ENCODE results near the gene SULF2. TPM values are rescaled to one million over a fixed set of nuclear protein-coding genes. Genes with fewer than 3 reads are reported as not detected.

The SULF2 gene
- total and polyA plus RNA-seq, 9 of the 15 experiments (the other 6 are each of a cell fraction or from before 2014, with no cell fraction given), result 0.33 TPM; not detected in 8

GRCh38 chr20:47659904-47660601, 125.2 kb downstream of the SULF2 start (continued):
- TF ChIP-seq SIN3B (IDR thresholded peaks at IDR 0.05; ENCODE audit: low read depth) (no peak), EP400 (IDR thresholded peaks at IDR 0.05) (no peak), DNMT1 (IDR thresholded peaks at IDR 0.05) (no peak), GTF2E2 (tag; IDR thresholded peaks at IDR 0.05) (no peak), NCOA1 (IDR thresholded peaks at IDR 0.05; ENCODE audit: low read depth) (no peak), ATF2 (CRISPR knock-in tag; IDR thresholded peaks at IDR 0.05) (no peak), CREM (IDR thresholded peaks at IDR 0.05; ENCODE audit: low read depth) (no peak), DACH1 (IDR thresholded peaks at IDR 0.05; ENCODE audit: partially characterized antibody) (no peak), BDP1 (IDR thresholded peaks at IDR 0.05; ENCODE audit: insufficient read depth, insufficient read length) (no peak), ZNF398 (CRISPR knock-in tag; IDR thresholded peaks at IDR 0.05) (no peak), TRIM24 (IDR thresholded peaks at IDR 0.05) (no peak), MED1 (CRISPR knock-in tag; IDR thresholded peaks at IDR 0.05; ENCODE audit: borderline replicate concordance) (no peak), ZNF707 (CRISPR knock-in tag; conservative IDR thresholded peaks at IDR 0.05) (no peak), NR4A1 (CRISPR knock-in tag; IDR thresholded peaks at IDR 0.05) (no peak), NR4A1 (tag; IDR thresholded peaks at IDR 0.05) (no peak), ZKSCAN3 (CRISPR knock-in tag; IDR thresholded peaks at IDR 0.05) (no peak), FUS (optimal IDR thresholded peaks at IDR 0.05; ENCODE audit: low read depth, low read length) (no peak), ARID1B (IDR thresholded peaks at IDR 0.05) (peak; percentile 31; the same call in 1 of the 2 replicates), TAL1 (IDR thresholded peaks at IDR 0.05) (peak; percentile 27; the same call in 1 of the 2 replicates), PHF8 (IDR thresholded peaks at IDR 0.05; ENCODE audit: borderline replicate concordance, low read length) (no peak), ZNF12 (CRISPR knock-in tag; IDR thresholded peaks at IDR 0.05) (no peak), ARHGAP35 (IDR thresholded peaks at IDR 0.05; ENCODE audit: partially characterized antibody) (no peak), RERE (CRISPR knock-in tag; IDR thresholded peaks at IDR 0.05; ENCODE audit: borderline replicate concordance) (no peak)
